Bone marrow (tissue), 2 donors: Measurements from ENCODE around the gene USH1C.

Source experiments
- DNase-seq, 2 donors: peaks; one replicate each; lab custom pipeline; 2025; lab: John Stamatoyannopoulos, UW

USH1C gene

GRCh38 chr11:17526326-17526725 lies 17.9 kb downstream of the USH1C start:
- no peak for DNase-seq

- no peak for DNase-seq
Observed at GRCh38 chr11:17525570-17525969, 18.6 kb downstream of the USH1C start.

- no peak for DNase-seq
Observed at GRCh38 chr11:17524221-17524620, 20.0 kb downstream of the USH1C start.

GRCh38 chr11:17522655-17523054 lies 21.6 kb downstream of the USH1C start:
- DNase-seq: no peak

GRCh38 chr11:17521106-17521900 lies 22.9 kb downstream of the USH1C start:
- DNase-seq: no peak

- DNase-seq: no peak
Observed at GRCh38 chr11:17519061-17519885, 24.9 kb downstream of the USH1C start.

GRCh38 chr11:17518366-17518765 lies 25.9 kb downstream of the USH1C start:
- no peak for DNase-seq

- no peak for DNase-seq
Observed at GRCh38 chr11:17517186-17517585, 27.0 kb downstream of the USH1C start.

GRCh38 chr11:17516551-17517150 lies 27.6 kb downstream of the USH1C start:
- DNase-seq: no peak

- DNase-seq: no peak
Observed at GRCh38 chr11:17515443-17516176, 28.6 kb downstream of the USH1C start.

- DNase-seq: no peak
Observed at GRCh38 chr11:17514476-17514875, 29.7 kb downstream of the USH1C start.

- no peak for DNase-seq
Observed at GRCh38 chr11:17513853-17514252, 30.4 kb downstream of the USH1C start.

GRCh38 chr11:17512101-17512500 lies 32.1 kb downstream of the USH1C start:
- no peak for DNase-seq

GRCh38 chr11:17511571-17511970 lies 32.6 kb downstream of the USH1C start:
- no peak for DNase-seq

- DNase-seq: no peak
Observed at GRCh38 chr11:17510507-17511206, 33.6 kb downstream of the USH1C start.

- DNase-seq: no peak
Observed at GRCh38 chr11:17508791-17509190, 35.4 kb downstream of the USH1C start.

- DNase-seq: no peak
Observed at GRCh38 chr11:17508306-17508705, 35.9 kb downstream of the USH1C start.

GRCh38 chr11:17507773-17508172 lies 36.4 kb downstream of the USH1C start:
- DNase-seq: no peak

- DNase-seq: no peak
Observed at GRCh38 chr11:17506942-17507341, 37.3 kb downstream of the USH1C start.

- DNase-seq: no peak
Observed at GRCh38 chr11:17506314-17506713, 37.9 kb downstream of the USH1C start.

GRCh38 chr11:17505146-17505545 lies 39.1 kb downstream of the USH1C start:
- DNase-seq: no peak
